K562 (cell line): ENCODE results near the gene LRMDA. TPM values are rescaled to one million over a fixed set of nuclear protein-coding genes. Genes with fewer than 3 reads are reported as not detected.

Source experiments
- ATAC-seq: fragments of 200-7000 bp; cut with Tn5 transposase; 3 replicates; pipeline ENCODE4 v1.9.1; 2020; ENCODE audit warnings: moderate library complexity
- BruUV-seq: library from RNA; stranded (reverse); fragments of 400-500 nt; replicated peaks from 2 replicates; lab custom pipeline; 2021; lab: Mats Ljungman, UMichigan
- CTCF ChIA-PET: fragments of 300-600 bp; formaldehyde crosslinking; extraction: SDS; loops from one replicate; lab custom pipeline; 2021; ENCODE audit warnings: low intra/inter-chr PET ratio; lab: Yijun Ruan, JAX
- POLR2A ChIA-PET: fragments of 300-600, 350-650 bp; sonication (Branson Sonifier 250); formaldehyde crosslinking; extraction: SDS; loops from one replicate; lab custom pipeline; 2021; ENCODE audit warnings: antibody characterized with exemption, inconsistent platforms; lab: Yijun Ruan, JAX
- DNase-seq, 4 experiments: peaks; one replicate each; pipeline versions ENCODE4 v3.0.0 to v3.0.0-alpha.2; 2011 to 2018; ENCODE audit warnings: low spot score in 3 of 4, mixed read lengths in 3 of 4; ENCODE audit errors: extremely low read depth in 1 of 4
- FAIRE-seq: peaks from 2 replicates; lab custom pipeline; 2011; peaks lifted over from hg19 to GRCh38; lab: Jason Lieb, UNC
- H2AFZ ChIP-seq: 2 replicates; pipeline ENCODE4 v1.6.0; 2011; ENCODE audit warnings: low read depth, low read length, control low read depth, inconsistent platforms
- H3K27ac ChIP-seq: fragments of 200-600 bp; 3 replicates; pipeline ENCODE4 v1.8.0; 2011; ENCODE audit warnings: low read depth, mild to moderate bottlenecking, control low read depth, inconsistent platforms, low read length, moderate library complexity, mixed read lengths; ENCODE audit errors: extremely low read depth
- H3K27me3 ChIP-seq, 2 experiments: fragments of 300-600 bp in 1 of 2; 2 replicates in 1 of 2; 3 replicates in 1 of 2; pipeline versions ENCODE4 v1.6.0 to v1.8.0; 2011; ENCODE audit warnings: inconsistent platforms in 2 of 2, low read length in 2 of 2, mild to moderate bottlenecking in 1 of 2, mixed read lengths in 1 of 2, moderate library complexity in 1 of 2; ENCODE audit not compliant: control insufficient read depth in 2 of 2, insufficient read depth in 2 of 2
- H3K36me3 ChIP-seq: fragments of 300-600 bp; 3 replicates; pipeline ENCODE4 v1.8.0; 2011; ENCODE audit warnings: mild to moderate bottlenecking, low read length, inconsistent platforms; ENCODE audit not compliant: control insufficient read depth, insufficient read depth
- H3K4me1 ChIP-seq, 2 experiments: fragments of 200-600 bp in 1 of 2; replicated peaks in 1 of 2; 2 replicates in 1 of 2; 3 replicates in 1 of 2; pipeline versions ENCODE4 v1.5.1 to v1.8.0; 2011; ENCODE audit warnings: inconsistent platforms in 2 of 2, low read length in 2 of 2, mild to moderate bottlenecking in 1 of 2, mixed read lengths in 1 of 2, moderate library complexity in 1 of 2; ENCODE audit not compliant: control insufficient read depth in 2 of 2, insufficient read depth in 2 of 2
- H3K4me2 ChIP-seq: 2 replicates; pipeline ENCODE4 v1.6.1; 2011; ENCODE audit warnings: low read length, control low read depth, inconsistent platforms, mixed read lengths; ENCODE audit not compliant: insufficient read depth
- H3K4me3 ChIP-seq: fragments of 200-600 bp; sonication (generic), shearing (Covaris generic); 2 replicates; pipeline ENCODE4 v1.5.1; 2016; ENCODE audit warnings: control low read depth, inconsistent platforms
- H3K79me2 ChIP-seq: fragments of 200-600 bp; 3 replicates; pipeline ENCODE4 v1.8.0; 2011; ENCODE audit warnings: low read length, inconsistent platforms; ENCODE audit not compliant: control insufficient read depth, insufficient read depth
- H3K9ac ChIP-seq, 2 experiments: 2 replicates each; pipeline versions ENCODE4 v1.6.0 to v1.6.1; 2011; ENCODE audit warnings: low read depth in 2 of 2, low read length in 2 of 2, control low read depth in 1 of 2, inconsistent platforms in 1 of 2, mild to moderate bottlenecking in 1 of 2, mixed read lengths in 1 of 2; ENCODE audit not compliant: insufficient read depth in 1 of 2
- H3K9me1 ChIP-seq: one replicate; pipeline ENCODE4 v1.6.0; 2011; ENCODE audit warnings: inconsistent platforms, mild to moderate bottlenecking, low read length, moderate library complexity; ENCODE audit not compliant: control insufficient read depth, insufficient read depth
- H3K9me3 ChIP-seq: replicated peaks from 2 replicates; pipeline ENCODE4 v1.5.1; 2011; ENCODE audit warnings: low read depth, low read length, inconsistent platforms; ENCODE audit not compliant: control insufficient read depth, insufficient read depth
- H4K20me1 ChIP-seq: replicated peaks from 2 replicates; pipeline ENCODE4 v1.6.1; 2011; ENCODE audit warnings: low read length, inconsistent platforms, mixed read lengths; ENCODE audit not compliant: control insufficient read depth, insufficient read depth
- DLX4 ChIP-seq: fragments of 250-450 bp; sonication (Bioruptor Pico); IDR thresholded peaks from 2 replicates; pipeline ENCODE4 v1.6.1; 2021; ENCODE audit warnings: mild to moderate bottlenecking
- HEY1 ChIP-seq: fragments of 250-450 bp; sonication (Bioruptor Pico); IDR thresholded peaks from 2 replicates; pipeline ENCODE4 v1.5.0; 2020; ENCODE audit warnings: mild to moderate bottlenecking, moderate library complexity, borderline replicate concordance
- HSF4 ChIP-seq: fragments of 250-450 bp; sonication (Bioruptor Pico); IDR thresholded peaks from 2 replicates; pipeline ENCODE4 v2.1.2; 2022; ENCODE audit warnings: mild to moderate bottlenecking, moderate library complexity, borderline replicate concordance
- IRF9 ChIP-seq: fragments of 450-650 bp; IDR thresholded peaks from 2 replicates; pipeline ENCODE4 v1.6.1; 2016; ENCODE audit warnings: missing biosample characterization, missing genetic modification characterization
- PHB2 ChIP-seq: fragments of 450-650 bp; IDR thresholded peaks from 2 replicates; pipeline ENCODE4 v1.6.1; 2017; ENCODE audit warnings: low read depth
- POLR2B ChIP-seq: fragments of 450-650 bp; IDR thresholded peaks from 2 replicates; pipeline ENCODE4 v1.6.1; 2018; ENCODE audit warnings: low read depth; ENCODE audit not compliant: partially characterized antibody
- STAT5A ChIP-seq: IDR thresholded peaks from 2 replicates; pipeline ENCODE4 v1.6.1; 2012; ENCODE audit warnings: low read length, inconsistent platforms, borderline replicate concordance
- TCF3 ChIP-seq: sonication (generic); formaldehyde crosslinking; IDR thresholded peaks from 2 replicates; pipeline ENCODE4 v1.4.0; 2020; ENCODE audit warnings: mild to moderate bottlenecking, missing genetic modification reagents
- ZBTB12 ChIP-seq: fragments of 250-450 bp; sonication (Bioruptor Pico); IDR thresholded peaks from 2 replicates; pipeline ENCODE4 v1.4.0; 2020
- ZZZ3 ChIP-seq: fragments of 450-650 bp; IDR thresholded peaks from 2 replicates; pipeline ENCODE4 v1.6.1; 2016; ENCODE audit warnings: antibody characterized with exemption, mild to moderate bottlenecking, moderate library complexity
- WGBS: fragments of 100-300 bp; shearing (Covaris generic); methylation state at CpG from one replicate; pipeline ENCODE4 v1.1.6; 2016; ENCODE audit warnings: low coverage, mixed read lengths; ENCODE audit not compliant: insufficient coverage; ENCODE audit errors: missing lambda C conversion rate; 5-methylcytosine and 5-hydroxymethylcytosine counted together
- in situ Hi-C: fragments of 300-500 bp; cut with MboI; formaldehyde crosslinking; loops from 4 replicates; pipeline ENCODE4 v1.15.0; 2018; ENCODE audit warnings: inconsistent platforms, mixed read lengths
- intact Hi-C: fragments of 100-400 bp; cut with micrococcal nuclease; formaldehyde crosslinking; loops from 2 replicates; pipeline ENCODE4 v1.14.2; 2022
- polyA plus RNA-seq, 8 experiments: library from polyadenylated mRNA; depleted of rRNA in 4 of 8; stranded (reverse) in 5 of 8; unstranded in 3 of 8; fragments of >200 nt; fragmentation: Nextera tagmentation in 2 of 8; fragmentation: Illumina TruSeq in 1 of 8; extraction: Ambion mirVana in 2 of 8; extraction: Trizol in 1 of 8; gene quantifications; 2 replicates each; pipeline versions ENCODE4 v1.2.1 to v1.2.3, GENCODE V29; 2011 to 2014; ENCODE audit warnings: inconsistent platforms in 1 of 8, missing spikeins in 1 of 8
- total RNA-seq, 7 experiments: library from RNA; depleted of rRNA in 6 of 7; stranded (reverse); fragments of >200 nt in 6 of 7; fragmentation: Illumina TruSeq in 2 of 7; extraction: Trizol in 2 of 7; gene quantifications; 2 replicates each; pipeline versions ENCODE4 v1.2.1 to v1.2.3, GENCODE V29; 2011 to 2021; ENCODE audit warnings: low replicate concordance in 1 of 7

The LRMDA gene
- total and polyA plus RNA-seq, 9 of the 15 experiments (the other 6 are each of a cell fraction or from before 2014, with no cell fraction given) = 0.25 TPM; not detected in 8

GRCh38 chr10:75876710-75877109 lies 445.3 kb downstream of the LRMDA start:
- FAIRE-seq (no peak), ATAC-seq (no peak), DNase-seq (no peak)
- no peaks in the 10 kb centered on the region for H3K36me3 ChIP-seq
- H3K79me2 ChIP-seq = no peaks in the 10 kb centered on the region
- peaks cover 0 to 14% of the 10 kb centered on the region in 2 experiments; a peak in 3 of 5 replicates for H3K27me3 ChIP-seq
- no TSS peak for BruUV-seq
- no peaks in the 10 kb centered on the region for H3K9me1 ChIP-seq
- H3K4me2 ChIP-seq = no peak overlapping the region
- no peak overlapping the region for H2AFZ ChIP-seq
- in situ Hi-C loops (no loop called here), intact Hi-C loops (no loop called here)
- no peaks in the 10 kb centered on the region for H3K9me3 ChIP-seq
- no peak overlapping the region for H3K9ac ChIP-seq
- H4K20me1 ChIP-seq = no peaks in the 10 kb centered on the region
- 0% methylated on average over 3 of the region's 3 CpGs for WGBS
- POLR2A ChIA-PET = interaction anchor here (0.7 to 0.8 kb wide), 3 partner anchors 17 to 199 kb away, joined by 3 read pairs; no protein-coding TSS in a partner anchor
- no peak overlapping the region for H3K4me3 ChIP-seq
- H3K4me1 ChIP-seq = no peaks in the 10 kb centered on the region
- CTCF ChIA-PET = no interaction called here
- no peak for TF ChIP-seq IRF9
- no peak for TF ChIP-seq STAT5A
- TF ChIP-seq DLX4 (CRISPR knock-in tag) = no peak
- H3K27ac ChIP-seq = no peak overlapping the region

- Histone ChIP-seq H3K4me1 (no peaks in the 10 kb centered on the region), H3K9me1 (no peaks in the 10 kb centered on the region), H3K9ac (no peak overlapping the region), H4K20me1 (no peaks in the 10 kb centered on the region), H3K79me2 (no peaks in the 10 kb centered on the region), H3K36me3 (no peaks in the 10 kb centered on the region), H3K4me3 (no peak overlapping the region), H3K27me3 (peaks cover 0 to 14% of the 10 kb centered on the region in 2 experiments; a peak in 3 of 5 replicates), H3K27ac (no peak overlapping the region), H3K9me3 (no peaks in the 10 kb centered on the region), H2AFZ (no peak overlapping the region), H3K4me2 (no peak overlapping the region)
- in situ Hi-C loops (no loop called here), intact Hi-C loops (no loop called here)
- FAIRE-seq (no peak), ATAC-seq (no peak), DNase-seq (no peak)
- BruUV-seq = no TSS peak
- under 1% methylated on average over 7 of the region's 7 CpGs for WGBS
- CTCF ChIA-PET = no interaction called here
- POLR2A ChIA-PET = no interaction called here
- no peak for TF ChIP-seq ZBTB12 (CRISPR knock-in tag)
- no peak for TF ChIP-seq PHB2
- no peak for TF ChIP-seq POLR2B
- TF ChIP-seq ZZZ3 = no peak
- TF ChIP-seq TCF3 (CRISPR knock-in tag) = no peak
- TF ChIP-seq HSF4 (CRISPR knock-in tag) = no peak
- TF ChIP-seq HEY1 (CRISPR knock-in tag) = no peak
Observed at GRCh38 chr10:75877877-75878276, 446.5 kb downstream of the LRMDA start.
